Activated CD4-positive, alpha-beta T cell treated with anti-CD3 and anti-CD28 coated beads, Interleukin-2, amount 50 U/mL, for 48 hours (primary cell): ENCODE measurements around the gene IFNA2.
"Not testable (repeated sequence)": the region's sequence is repeated elsewhere in the genome, so short reads cannot be mapped to it uniquely, and the experiment has no call there.

Experiments
- DNase-seq, 2 experiments: peaks; one replicate each; pipeline ENCODE4 v3.0.0-alpha.2; 2020

The IFNA2 gene

DNA sequence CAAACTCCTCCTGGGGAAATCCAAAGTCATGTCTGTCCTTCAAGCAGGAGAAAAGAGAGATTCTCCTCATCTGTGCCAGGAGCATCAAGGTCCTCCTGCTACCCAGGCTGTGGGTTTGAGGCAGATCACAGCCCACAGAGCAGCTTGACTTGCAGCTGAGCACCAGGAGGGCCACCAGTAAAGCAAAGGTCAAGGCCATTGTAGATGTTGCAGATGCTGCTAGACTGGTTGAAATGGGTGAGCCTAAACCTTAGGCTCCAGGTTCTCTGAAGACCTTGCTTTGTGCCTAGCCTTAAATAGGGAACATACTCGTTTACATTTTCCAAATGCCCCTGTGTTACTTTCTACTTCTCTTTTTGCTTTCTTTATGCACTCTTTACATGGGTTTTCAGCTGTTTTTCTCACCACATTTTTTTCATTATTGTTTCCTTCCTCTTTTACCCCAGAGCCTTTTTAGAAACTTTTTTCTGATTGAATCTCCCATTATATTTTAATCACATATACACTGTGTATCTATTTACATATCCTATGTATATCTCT, at the start of gene IFNA2:
Gene IFNA2 (minus strand): TSS at position 268 of the 540 bp plus-strand sequence. CDS start 69 bp downstream, at position 199.
- no peak for DNase-seq

- not testable (repeated sequence) for DNase-seq
Observed at GRCh38 chr9:21435015-21435383, 49.8 kb upstream of the IFNA2 start.

DNA sequence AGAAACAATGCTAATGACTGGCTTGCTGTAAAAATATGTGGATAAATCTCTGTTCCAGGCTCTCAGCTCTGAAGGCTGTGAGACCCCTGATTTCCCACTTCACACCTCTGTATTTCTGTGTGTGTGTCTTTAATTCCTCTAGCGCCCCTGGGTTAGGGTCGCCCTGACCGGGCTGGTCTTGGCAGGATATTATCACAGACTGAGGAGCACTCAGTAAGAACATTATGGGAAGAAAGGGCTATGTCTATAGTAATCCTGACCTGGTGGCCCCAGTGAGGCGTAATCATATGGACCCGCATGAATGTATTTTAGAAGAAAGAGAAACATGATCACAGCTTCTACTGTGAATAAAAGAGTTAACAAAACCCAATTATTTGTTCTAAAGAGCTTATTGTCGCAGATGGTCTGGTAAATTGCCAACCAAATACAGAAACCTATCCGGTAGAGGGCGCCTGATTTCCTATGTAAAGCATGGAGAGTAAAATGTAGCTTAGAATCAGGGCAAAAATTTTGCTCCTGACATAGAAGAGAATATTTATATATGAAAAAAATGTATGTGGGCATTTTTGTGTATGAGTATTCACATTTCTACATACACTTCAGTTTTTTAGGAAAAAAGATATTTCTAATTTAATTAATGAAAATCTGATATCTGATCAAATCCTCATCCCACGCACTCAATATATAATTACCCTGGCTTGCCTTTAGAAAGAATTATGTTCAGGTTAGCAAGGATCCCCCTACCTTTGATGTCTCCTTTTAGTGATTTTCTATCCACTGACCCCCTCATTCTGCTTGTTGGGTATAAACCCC, 49.2 kb upstream of the IFNA2 start:
- DNase-seq: peak; percentile 15 to 49

DNA sequence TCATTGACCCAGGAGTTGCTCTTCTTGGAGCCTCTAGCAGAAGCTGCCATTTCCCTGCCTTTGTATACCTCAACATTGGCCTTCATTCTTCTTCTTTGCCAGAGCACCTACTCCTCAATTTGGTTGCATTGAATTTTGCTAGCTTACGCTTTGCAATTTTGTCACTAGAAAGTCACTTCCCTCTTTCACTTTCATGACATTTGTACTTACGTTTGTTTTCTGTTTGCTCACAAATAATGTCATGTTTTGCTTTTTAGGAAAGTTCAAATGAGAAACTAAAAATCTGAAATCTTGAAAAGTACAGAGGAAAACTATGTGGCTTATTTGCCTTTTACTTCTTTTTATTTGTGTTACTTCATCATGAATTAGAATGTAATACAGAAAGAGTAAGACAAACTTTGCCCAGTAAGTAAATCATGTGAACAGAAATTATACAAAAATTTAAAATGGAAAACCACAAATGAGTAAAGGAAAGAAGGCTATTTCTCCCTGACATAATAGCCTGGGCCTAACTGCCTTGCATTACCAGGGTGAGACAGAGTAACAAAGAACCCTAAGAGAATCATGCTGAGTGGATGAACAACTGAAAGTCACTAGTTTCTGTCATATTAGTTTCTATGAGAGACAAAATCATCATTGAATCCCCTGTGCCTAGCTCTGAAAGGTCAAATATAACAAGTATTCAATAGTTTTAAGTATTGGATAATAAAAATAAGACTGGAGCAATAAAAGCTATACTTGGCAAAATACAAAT, 47.7 kb upstream of the IFNA2 start:
- DNase-seq: no peak

DNA sequence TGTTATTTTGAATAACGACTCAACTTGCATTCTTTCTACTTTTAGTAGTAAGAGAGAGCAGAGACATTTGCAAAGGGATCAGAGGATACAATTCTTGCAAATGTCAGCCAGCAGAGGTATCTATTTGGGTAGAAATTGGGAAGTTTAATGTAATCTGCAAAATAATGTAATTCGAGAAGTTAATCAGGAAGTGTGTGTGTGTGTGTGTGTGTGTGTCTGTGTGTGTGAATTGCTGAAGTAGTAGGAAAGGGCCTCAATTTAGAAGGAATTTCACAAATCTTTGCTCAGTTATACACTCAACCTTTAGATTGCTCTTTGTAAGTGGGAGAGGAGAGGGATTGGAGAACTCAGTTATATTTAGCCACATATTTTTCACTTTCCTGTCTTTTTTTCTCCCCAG, 44.0 kb upstream of the IFNA2 start:
- DNase-seq: no peak

DNA sequence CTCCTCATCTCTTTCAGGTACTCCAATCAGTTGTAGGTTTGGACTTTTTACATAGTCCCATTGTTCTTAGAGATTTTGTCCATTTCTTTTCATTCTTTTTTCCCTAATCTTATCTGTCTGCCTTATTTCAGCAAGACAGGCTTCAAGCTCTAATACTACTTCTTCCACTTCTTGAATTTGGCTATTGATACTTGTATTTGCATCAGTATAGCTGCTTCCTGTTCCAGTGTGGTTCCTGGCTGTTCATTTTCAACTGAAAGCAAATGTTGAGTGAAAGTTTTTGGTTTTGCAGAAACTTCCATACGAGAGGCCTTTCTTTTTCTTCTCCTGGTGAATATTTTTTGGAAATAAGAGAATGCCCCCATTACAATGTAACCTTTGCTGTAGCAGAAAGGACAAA, 43.0 kb upstream of the IFNA2 start:
- DNase-seq: no peak

DNA sequence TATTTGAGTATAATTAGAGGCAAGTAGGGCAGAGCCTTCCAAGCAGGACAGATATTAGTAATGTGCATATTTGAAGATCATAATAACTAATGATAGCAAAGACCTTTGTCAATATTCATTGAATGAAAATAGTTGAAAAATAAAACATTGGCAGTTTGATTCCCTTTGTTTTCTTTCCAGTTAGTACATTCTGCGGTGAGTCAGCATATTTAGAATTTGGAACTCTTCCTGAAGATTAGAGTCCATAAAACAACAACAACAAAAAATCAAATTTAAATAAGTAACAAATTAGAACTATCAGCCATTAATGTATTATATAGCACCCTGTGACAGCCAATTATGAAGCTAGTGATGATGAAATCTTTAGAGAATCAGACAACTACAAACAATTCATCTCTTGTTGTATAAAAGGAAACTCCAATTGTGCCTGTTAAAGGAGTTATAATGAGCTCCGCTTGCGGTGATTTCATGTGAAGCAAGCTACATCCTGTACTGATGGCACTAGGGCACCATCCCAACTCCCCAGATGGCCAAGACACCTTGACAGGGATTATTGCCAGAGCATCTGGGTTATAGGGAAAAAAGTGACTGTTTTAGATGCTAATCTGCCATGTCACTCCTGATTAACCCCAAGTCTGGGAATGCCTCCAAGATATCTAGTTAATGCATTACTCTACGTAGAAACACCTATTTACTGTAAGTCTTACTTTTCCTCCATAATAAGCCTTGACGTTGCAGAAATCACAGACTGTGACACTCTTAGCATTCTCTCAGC, 30.5 kb upstream of the IFNA2 start:
- no peak for DNase-seq

GRCh38 chr9:21414220-21414940, 29.2 kb upstream of the IFNA2 start:
- DNase-seq: no peak

DNA sequence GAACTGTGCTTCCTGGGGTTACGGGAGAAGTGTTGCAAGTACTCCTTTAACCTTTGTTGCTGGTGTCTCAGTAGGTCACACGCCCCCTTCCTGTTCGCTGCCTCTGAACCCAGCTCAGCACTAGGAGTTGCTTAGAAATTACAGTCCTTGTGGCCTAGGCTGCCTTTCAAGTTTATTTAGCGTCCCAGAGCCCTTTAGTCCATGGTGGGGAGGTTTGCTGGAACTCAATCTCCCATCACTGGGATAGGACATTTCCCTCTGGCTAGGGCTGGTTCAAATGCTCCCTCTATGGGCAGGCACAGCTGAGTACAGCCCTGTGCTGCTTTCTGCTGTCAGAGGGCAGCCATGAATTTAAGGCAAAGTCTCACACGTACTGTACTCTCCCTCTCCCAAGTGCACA, 28.4 kb upstream of the IFNA2 start:
- DNase-seq: no peak

GRCh38 chr9:21413151-21413550, 28.0 kb upstream of the IFNA2 start:
- DNase-seq: no peak

DNA sequence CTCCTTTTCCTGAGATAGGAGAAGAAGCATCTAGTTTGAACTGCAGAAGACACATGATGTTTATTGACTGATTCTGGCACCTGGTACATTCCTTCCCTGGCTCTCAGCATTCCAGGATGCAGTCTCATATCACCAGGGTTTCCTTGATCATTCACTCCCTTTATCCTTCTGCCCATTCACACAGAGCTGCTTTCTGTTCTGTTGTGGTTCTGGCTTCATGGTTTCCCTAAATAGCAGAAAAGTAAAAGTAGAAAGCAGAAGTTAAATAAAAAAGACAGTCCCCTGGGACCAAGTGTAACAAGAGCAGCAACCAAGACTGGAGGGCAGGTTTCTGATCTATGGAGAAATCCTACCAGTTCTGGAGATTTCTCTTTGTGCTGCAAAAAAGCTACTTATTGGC, 26.9 kb upstream of the IFNA2 start:
- no peak for DNase-seq

DNA sequence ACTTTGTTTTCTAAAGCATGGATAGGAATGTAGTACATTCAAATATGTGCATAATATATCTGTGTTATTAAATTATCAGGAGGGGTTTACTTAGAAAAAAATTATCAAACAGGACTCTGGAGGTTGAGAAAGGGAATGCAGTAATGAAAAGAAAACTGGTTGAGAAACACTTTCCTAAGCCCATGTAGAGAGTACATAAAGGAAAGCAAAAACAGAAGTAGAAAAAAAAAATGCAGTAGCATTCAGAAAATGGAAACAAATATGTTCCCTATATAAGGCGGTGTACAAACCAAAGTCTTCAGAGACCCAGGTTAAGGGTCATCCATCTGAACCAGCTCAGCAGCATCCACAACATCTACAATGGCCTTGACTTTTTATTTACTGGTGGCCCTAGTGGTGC, 23.6 kb upstream of the IFNA2 start, which contains the start of gene IFNA8:
Gene IFNA8 (plus strand): TSS at position 301 of the 400 bp plus-strand sequence. CDS start 60 bp downstream, at position 361.
- DNase-seq: no peak

DNA sequence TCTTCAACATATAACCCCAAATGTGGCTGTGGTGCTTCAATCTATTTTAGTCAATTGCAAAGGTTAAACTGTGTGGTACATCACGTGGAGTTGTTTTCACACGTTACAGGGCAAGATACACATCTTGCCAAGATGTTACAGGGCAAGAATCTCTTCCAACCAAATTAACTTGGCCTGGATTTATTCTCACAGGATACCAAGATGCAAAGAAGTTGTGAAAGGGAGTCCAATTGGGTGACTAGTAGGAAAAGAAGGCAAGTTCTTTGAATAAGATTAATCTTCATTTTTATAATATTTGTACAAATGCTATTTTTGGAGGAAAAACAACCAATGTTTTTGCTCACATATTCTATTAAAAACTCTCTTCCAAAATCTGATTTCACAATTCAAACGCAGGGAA, 18.9 kb upstream of the IFNA2 start:
- no peak for DNase-seq

- no peak for DNase-seq
Observed at GRCh38 chr9:21402386-21403251, 17.4 kb upstream of the IFNA2 start.

DNA sequence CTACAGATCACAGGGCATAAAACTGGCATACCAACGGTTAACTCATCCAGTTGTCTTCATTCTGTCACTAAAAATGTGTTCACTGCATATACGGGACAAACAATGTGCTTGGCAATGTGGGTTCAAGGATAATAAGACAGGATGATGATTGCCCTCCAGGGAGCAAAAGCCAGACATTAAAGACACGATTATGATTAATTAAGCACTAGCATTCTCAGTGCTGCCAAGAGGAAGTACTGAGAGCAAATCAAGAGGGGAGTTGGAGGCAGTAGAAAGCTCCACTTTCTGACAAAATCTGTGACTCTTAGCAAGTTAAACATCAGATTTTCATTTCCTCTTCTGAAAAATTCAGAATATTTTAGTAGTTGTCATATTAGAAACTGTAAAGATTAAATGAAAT, 14.8 kb upstream of the IFNA2 start:
- DNase-seq: no peak

- DNase-seq: no peak
Observed at GRCh38 chr9:21398955-21399489, 13.8 kb upstream of the IFNA2 start.

- DNase-seq: peak; percentile 64 to 71
Observed at GRCh38 chr9:21395778-21396717, 10.8 kb upstream of the IFNA2 start.

GRCh38 chr9:21392270-21392669, 7.1 kb upstream of the IFNA2 start:
- DNase-seq: no peak

DNA sequence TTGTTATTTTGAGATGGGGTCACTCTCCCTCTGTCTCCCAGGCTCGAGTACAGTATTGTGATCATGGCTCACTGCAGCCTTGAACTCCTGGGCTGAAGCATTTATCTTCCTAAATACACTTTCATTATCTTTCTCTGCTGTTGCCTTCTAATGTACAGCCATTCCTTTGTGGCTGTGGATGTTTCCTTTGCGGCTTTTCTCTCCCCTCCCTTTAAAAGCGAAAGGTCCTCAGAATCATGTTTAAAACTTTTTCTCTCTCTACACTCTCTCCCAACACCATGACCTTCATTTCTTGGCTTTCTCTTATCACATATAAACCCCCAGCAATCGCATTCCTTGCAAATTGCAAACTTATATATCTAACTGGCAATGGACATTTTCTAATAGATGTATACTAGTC, 1.6 kb downstream of the IFNA2 start:
- DNase-seq: no peak
